ENCODE data around the gene TCAF2. TPM values are rescaled to one million over a fixed set of nuclear protein-coding genes. Genes with fewer than 3 reads are reported as not detected.
"Not testable (repeated sequence)": the region's sequence is repeated elsewhere in the genome, so short reads cannot be mapped to it uniquely, and the experiment has no call there.

Gene TCAF2
- total and polyA plus RNA-seq, 2 of the 8 experiments (the other 6 are each of a cell fraction or from before 2014, with no cell fraction given): 0.06 to 0.20 TPM

- H3K18ac ChIP-seq (ENCODE audit: extremely low read depth, low read length); H3K79me1 ChIP-seq (ENCODE audit: low read depth, low read length); H3K4me3 ChIP-seq (ENCODE audit: extremely low read depth in 1 of 4, insufficient read depth in 2 of 4, low read depth in 3 of 4, low read length in 4 of 4); H2BK12ac ChIP-seq (ENCODE audit: low read depth, low read length); H3K4ac ChIP-seq (replicated peaks; ENCODE audit: insufficient read length, low read depth, low read length); CTCF ChIA-PET (ENCODE audit: partially characterized antibody); H2AK5ac ChIP-seq (ENCODE audit: low read depth, low read length); H4K8ac ChIP-seq (ENCODE audit: extremely low read depth, insufficient read depth, low read length); H3K79me2 ChIP-seq (ENCODE audit: control insufficient read depth in 1 of 2, insufficient read depth in 2 of 2, low read length in 2 of 2); H3K23me2 ChIP-seq (ENCODE audit: low read depth, low read length); H3K4me2 ChIP-seq (ENCODE audit: insufficient read depth in 1 of 2, low read depth in 2 of 2, low read length in 2 of 2); H3K14ac ChIP-seq (ENCODE audit: insufficient read length); DNase-seq (ENCODE audit: low read depth in 1 of 2, low spot score in 2 of 2); H3K27me3 ChIP-seq (replicated peaks in 1 of 4; ENCODE audit: control insufficient read depth in 3 of 4, extremely low read depth in 1 of 4, insufficient read depth in 3 of 4, low read length in 3 of 4); H3K36me3 ChIP-seq (ENCODE audit: control insufficient read depth in 2 of 4, insufficient read depth in 4 of 4, low read length in 3 of 4); POLR2A ChIA-PET (ENCODE audit: partially characterized antibody); H2BK15ac ChIP-seq (ENCODE audit: low read length); FAIRE-seq; H2BK20ac ChIP-seq (ENCODE audit: low read length); H3K9me3 ChIP-seq (ENCODE audit: insufficient read depth in 2 of 2, low read depth in 1 of 2, low read length in 1 of 2); H4K20me1 ChIP-seq (replicated peaks in 1 of 2; ENCODE audit: control insufficient read depth in 1 of 2, insufficient read depth in 2 of 2, low read length in 2 of 2); H4K5ac ChIP-seq (ENCODE audit: insufficient read length, low read depth, low read length); H3K23ac ChIP-seq (ENCODE audit: insufficient read length); H2BK5ac ChIP-seq (ENCODE audit: low read depth, low read length); H4K91ac ChIP-seq (replicated peaks; ENCODE audit: insufficient read length, low read length); H3K9ac ChIP-seq (replicated peaks in 1 of 4; ENCODE audit: extremely low read depth in 1 of 4, low read depth in 3 of 4, low read length in 3 of 4); H2BK120ac ChIP-seq (replicated peaks; ENCODE audit: low read depth, low read length); H3K4me1 ChIP-seq (replicated peaks in 1 of 4; ENCODE audit: control insufficient read depth in 3 of 4, insufficient read depth in 4 of 4, low read length in 3 of 4); H3K27ac ChIP-seq (ENCODE audit: low read depth, low read length); H2AFZ ChIP-seq (ENCODE audit: low read length); H3K56ac ChIP-seq (replicated peaks; ENCODE audit: insufficient read length, low read depth, low read length): not testable (repeated sequence)
- no CpG with 5 or more reads among the region's 3 CpGs for WGBS, 2 experiments (ENCODE audit: extremely low coverage in 1 of 2, insufficient coverage in 1 of 2, insufficient read length in 1 of 2, insufficient replicate concordance in 2 of 2, low coverage in 1 of 2, low lambda C conversion rate in 2 of 2, missing lambda C conversion rate in 1 of 2)
Measured at GRCh38 chr7:143649902-143650301, 29.1 kb downstream of the TCAF2 start.

DNA sequence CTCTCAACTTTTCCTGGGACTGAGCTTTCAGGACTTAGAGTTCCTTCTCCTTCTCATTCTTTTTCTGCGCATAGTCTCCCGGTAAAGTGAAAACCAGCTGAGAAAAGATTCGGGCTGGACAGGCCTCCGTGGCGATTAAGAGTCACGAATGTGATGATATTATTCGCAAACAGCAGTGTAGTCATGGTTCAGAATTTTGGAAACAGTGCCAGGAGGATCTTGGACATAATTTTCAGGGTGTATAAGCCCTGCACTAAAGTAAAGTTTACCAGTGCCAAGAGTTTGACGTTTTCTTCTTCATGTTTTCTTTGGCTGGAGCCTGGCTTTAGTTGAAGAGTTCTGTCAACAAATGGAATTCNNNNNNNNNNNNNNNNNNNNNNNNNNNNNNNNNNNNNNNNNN lies 29.7 kb downstream of the TCAF2 start:
- H3K56ac ChIP-seq (replicated peaks; ENCODE audit: insufficient read length, low read depth, low read length); H3K14ac ChIP-seq (ENCODE audit: insufficient read length); H4K8ac ChIP-seq (ENCODE audit: extremely low read depth, insufficient read depth, low read length); H2BK12ac ChIP-seq (ENCODE audit: low read depth, low read length); H4K91ac ChIP-seq (replicated peaks; ENCODE audit: insufficient read length, low read length); H3K36me3 ChIP-seq (ENCODE audit: control insufficient read depth in 2 of 4, insufficient read depth in 4 of 4, low read length in 3 of 4); H3K18ac ChIP-seq (ENCODE audit: extremely low read depth, low read length); H3K9ac ChIP-seq (replicated peaks in 1 of 4; ENCODE audit: extremely low read depth in 1 of 4, low read depth in 3 of 4, low read length in 3 of 4); H3K27me3 ChIP-seq (replicated peaks in 1 of 4; ENCODE audit: control insufficient read depth in 3 of 4, extremely low read depth in 1 of 4, insufficient read depth in 3 of 4, low read length in 3 of 4); H2BK5ac ChIP-seq (ENCODE audit: low read depth, low read length); DNase-seq (ENCODE audit: low read depth in 1 of 2, low spot score in 2 of 2); H4K5ac ChIP-seq (ENCODE audit: insufficient read length, low read depth, low read length); FAIRE-seq; H3K4me1 ChIP-seq (replicated peaks in 1 of 4; ENCODE audit: control insufficient read depth in 3 of 4, insufficient read depth in 4 of 4, low read length in 3 of 4); CTCF ChIA-PET (ENCODE audit: partially characterized antibody); H2BK120ac ChIP-seq (replicated peaks; ENCODE audit: low read depth, low read length); H3K23ac ChIP-seq (ENCODE audit: insufficient read length); H3K4me2 ChIP-seq (ENCODE audit: insufficient read depth in 1 of 2, low read depth in 2 of 2, low read length in 2 of 2); H3K79me2 ChIP-seq (ENCODE audit: control insufficient read depth in 1 of 2, insufficient read depth in 2 of 2, low read length in 2 of 2); H3K23me2 ChIP-seq (ENCODE audit: low read depth, low read length); H3K27ac ChIP-seq (ENCODE audit: low read depth, low read length); H3K4ac ChIP-seq (replicated peaks; ENCODE audit: insufficient read length, low read depth, low read length); POLR2A ChIA-PET (ENCODE audit: partially characterized antibody); H3K9me3 ChIP-seq (ENCODE audit: insufficient read depth in 2 of 2, low read depth in 1 of 2, low read length in 1 of 2); H3K4me3 ChIP-seq (ENCODE audit: extremely low read depth in 1 of 4, insufficient read depth in 2 of 4, low read depth in 3 of 4, low read length in 4 of 4); H2AFZ ChIP-seq (ENCODE audit: low read length); H2BK20ac ChIP-seq (ENCODE audit: low read length); H3K79me1 ChIP-seq (ENCODE audit: low read depth, low read length); H2AK5ac ChIP-seq (ENCODE audit: low read depth, low read length); H2BK15ac ChIP-seq (ENCODE audit: low read length); H4K20me1 ChIP-seq (replicated peaks in 1 of 2; ENCODE audit: control insufficient read depth in 1 of 2, insufficient read depth in 2 of 2, low read length in 2 of 2): not testable (repeated sequence)
- WGBS, 2 experiments (ENCODE audit: extremely low coverage in 1 of 2, insufficient coverage in 1 of 2, insufficient read length in 1 of 2, insufficient replicate concordance in 2 of 2, low coverage in 1 of 2, low lambda C conversion rate in 2 of 2, missing lambda C conversion rate in 1 of 2): no CpG with 5 or more reads among the region's 8 CpGs

Data from H1 (cell line).